Measurements from ENCODE around the gene PGM2L1.

- TF ChIP-seq, protein P1, sequence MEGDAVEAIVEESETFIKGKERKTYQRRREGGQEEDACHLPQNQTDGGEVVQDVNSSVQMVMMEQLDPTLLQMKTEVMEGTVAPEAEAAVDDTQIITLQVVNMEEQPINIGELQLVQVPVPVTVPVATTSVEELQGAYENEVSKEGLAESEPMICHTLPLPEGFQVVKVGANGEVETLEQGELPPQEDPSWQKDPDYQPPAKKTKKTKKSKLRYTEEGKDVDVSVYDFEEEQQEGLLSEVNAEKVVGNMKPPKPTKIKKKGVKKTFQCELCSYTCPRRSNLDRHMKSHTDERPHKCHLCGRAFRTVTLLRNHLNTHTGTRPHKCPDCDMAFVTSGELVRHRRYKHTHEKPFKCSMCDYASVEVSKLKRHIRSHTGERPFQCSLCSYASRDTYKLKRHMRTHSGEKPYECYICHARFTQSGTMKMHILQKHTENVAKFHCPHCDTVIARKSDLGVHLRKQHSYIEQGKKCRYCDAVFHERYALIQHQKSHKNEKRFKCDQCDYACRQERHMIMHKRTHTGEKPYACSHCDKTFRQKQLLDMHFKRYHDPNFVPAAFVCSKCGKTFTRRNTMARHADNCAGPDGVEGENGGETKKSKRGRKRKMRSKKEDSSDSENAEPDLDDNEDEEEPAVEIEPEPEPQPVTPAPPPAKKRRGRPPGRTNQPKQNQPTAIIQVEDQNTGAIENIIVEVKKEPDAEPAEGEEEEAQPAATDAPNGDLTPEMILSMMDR (IDR thresholded peaks at IDR 0.05): no peak
- no peak for TF ChIP-seq POLR2A (IDR thresholded peaks at IDR 0.05)
Observed at GRCh38 chr11:74447720-74448119, 49.5 kb upstream of the PGM2L1 start.

Measured in prostate gland (tissue), 2 donors.